Caco-2 (cell line): ENCODE data around the gene ATP1A1. TPM values are rescaled to one million over a fixed set of nuclear protein-coding genes. Genes with fewer than 3 reads are reported as not detected.

ENCODE experiments used
- BruUV-seq: library from RNA; stranded (reverse); fragments of 400-500 nt; replicated peaks from 2 replicates; lab custom pipeline; 2021; lab: Mats Ljungman, UMichigan
- CTCF ChIA-PET: fragments of 300-600 bp; sonication (Branson Sonifier 250); formaldehyde crosslinking; loops from one replicate; lab custom pipeline; 2022; ENCODE audit warnings: antibody characterized with exemption; lab: Charles Lee
- POLR2A ChIA-PET: fragments of 300-600 bp; sonication (Branson Sonifier 250); formaldehyde crosslinking; loops from one replicate; lab custom pipeline; 2022; ENCODE audit warnings: antibody characterized with exemption; lab: Charles Lee
- DNase-seq, 2 experiments: peaks; one replicate each; pipeline versions ENCODE4 v3.0.0 to v3.0.0-alpha.2; 2020 to 2022
- H3K27me3 ChIP-seq: replicated peaks from 2 replicates; pipeline ENCODE4 v1.6.0; 2011; ENCODE audit warnings: low read length; ENCODE audit not compliant: control insufficient read depth, insufficient read depth
- H3K36me3 ChIP-seq: 2 replicates; pipeline ENCODE4 v1.5.1; 2011; ENCODE audit warnings: low read length; ENCODE audit not compliant: control insufficient read depth, insufficient read depth
- H3K4me1 ChIP-seq: fragments of 250-450 bp; sonication (Bioruptor Pico); 2 replicates; pipeline ENCODE4 v1.5.1; 2020; ENCODE audit warnings: mild to moderate bottlenecking
- H3K4me3 ChIP-seq: 2 replicates; pipeline ENCODE4 v1.5.1; 2011; ENCODE audit warnings: low read depth, mild to moderate bottlenecking, control low read depth, low read length
- H3K9me3 ChIP-seq: fragments of 250-450 bp; sonication (Bioruptor Pico); 2 replicates; pipeline ENCODE4 v1.5.1; 2020; ENCODE audit warnings: mild to moderate bottlenecking, moderate library complexity
- H3K27ac Mint-ChIP-seq: one replicate; pipeline ENCODE4 v1.8.0; 2022; ENCODE audit warnings: mixed read lengths; ENCODE audit not compliant: unreplicated experiment
- H3K27me3 Mint-ChIP-seq: one replicate; pipeline ENCODE4 v1.8.0; 2022; ENCODE audit warnings: mixed read lengths; ENCODE audit not compliant: insufficient read depth, unreplicated experiment
- H3K36me3 Mint-ChIP-seq: one replicate; pipeline ENCODE4 v1.8.0; 2022; ENCODE audit warnings: mild to moderate bottlenecking, mixed read lengths; ENCODE audit not compliant: insufficient read depth, unreplicated experiment
- H3K4me1 Mint-ChIP-seq: one replicate; pipeline ENCODE4 v1.8.0; 2022; ENCODE audit warnings: low read depth, mixed read lengths; ENCODE audit not compliant: unreplicated experiment
- H3K4me3 Mint-ChIP-seq: one replicate; pipeline ENCODE4 v1.8.0; 2022; ENCODE audit warnings: mild to moderate bottlenecking, moderate library complexity, mixed read lengths; ENCODE audit not compliant: unreplicated experiment
- H3K9me3 Mint-ChIP-seq: one replicate; pipeline ENCODE4 v1.8.0; 2022; ENCODE audit warnings: mixed read lengths; ENCODE audit not compliant: unreplicated experiment
- intact Hi-C: fragments of 100-400 bp; cut with micrococcal nuclease; formaldehyde crosslinking; loops from one replicate; pipeline ENCODE4 v1.10.0; 2022; ENCODE audit not compliant: unreplicated experiment
- total RNA-seq: library from RNA; stranded (reverse); gene quantifications from 2 replicates; pipeline ENCODE4 v1.2.3, GENCODE V29; 2022
- TF ChIP-seq, protein P1 (sequence below), 2 experiments: fragments of 200-600 bp in 1 of 2; IDR thresholded peaks; 1 replicate in 1 of 2; 2 replicates in 1 of 2; pipeline versions ENCODE4 v1.5.1 to v1.8.0; 2011 to 2022; ENCODE audit warnings: antibody characterized with exemption in 1 of 2, control low read depth in 1 of 2, inconsistent platforms in 1 of 2, low read depth in 1 of 2, low read length in 1 of 2, mild to moderate bottlenecking in 1 of 2, moderate library complexity in 1 of 2; ENCODE audit not compliant: insufficient read depth in 1 of 2, severe bottlenecking in 1 of 2, unreplicated experiment in 1 of 2

Gene ATP1A1
- total RNA-seq, 1 experiment from 2014 or later = 508 TPM

DNA sequence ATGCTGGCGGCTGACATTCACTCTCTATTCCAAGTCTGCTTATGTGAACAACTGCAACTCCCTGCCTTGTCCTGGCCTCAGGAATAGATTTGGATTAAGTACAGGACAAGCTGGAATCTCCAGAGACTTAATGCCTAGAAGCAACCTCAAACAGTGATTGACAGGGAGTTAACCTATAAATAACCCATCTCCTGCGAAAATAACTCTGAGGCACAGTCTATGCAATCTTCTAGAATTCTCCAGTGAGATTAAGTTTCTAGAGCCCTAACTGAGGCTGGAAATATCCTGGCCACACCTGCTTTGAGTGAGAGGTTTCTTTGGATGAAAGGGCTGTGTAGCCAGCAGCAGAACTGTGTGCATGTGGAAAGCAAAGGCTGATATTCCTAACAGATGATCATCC is 25.3 kb upstream of the ATP1A1 start:
- no peaks in the 10 kb centered on the region for H3K9me3 Mint-ChIP-seq
- H3K27me3 Mint-ChIP-seq = no peaks in the 10 kb centered on the region
- TF ChIP-seq, protein P1, sequence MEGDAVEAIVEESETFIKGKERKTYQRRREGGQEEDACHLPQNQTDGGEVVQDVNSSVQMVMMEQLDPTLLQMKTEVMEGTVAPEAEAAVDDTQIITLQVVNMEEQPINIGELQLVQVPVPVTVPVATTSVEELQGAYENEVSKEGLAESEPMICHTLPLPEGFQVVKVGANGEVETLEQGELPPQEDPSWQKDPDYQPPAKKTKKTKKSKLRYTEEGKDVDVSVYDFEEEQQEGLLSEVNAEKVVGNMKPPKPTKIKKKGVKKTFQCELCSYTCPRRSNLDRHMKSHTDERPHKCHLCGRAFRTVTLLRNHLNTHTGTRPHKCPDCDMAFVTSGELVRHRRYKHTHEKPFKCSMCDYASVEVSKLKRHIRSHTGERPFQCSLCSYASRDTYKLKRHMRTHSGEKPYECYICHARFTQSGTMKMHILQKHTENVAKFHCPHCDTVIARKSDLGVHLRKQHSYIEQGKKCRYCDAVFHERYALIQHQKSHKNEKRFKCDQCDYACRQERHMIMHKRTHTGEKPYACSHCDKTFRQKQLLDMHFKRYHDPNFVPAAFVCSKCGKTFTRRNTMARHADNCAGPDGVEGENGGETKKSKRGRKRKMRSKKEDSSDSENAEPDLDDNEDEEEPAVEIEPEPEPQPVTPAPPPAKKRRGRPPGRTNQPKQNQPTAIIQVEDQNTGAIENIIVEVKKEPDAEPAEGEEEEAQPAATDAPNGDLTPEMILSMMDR (IDR thresholded peaks at IDR 0.05; ENCODE audit: insufficient read depth in 1 of 2, low read depth in 1 of 2, low read length in 1 of 2, severe bottlenecking in 1 of 2, unreplicated experiment in 1 of 2) = no peak
- H3K27ac Mint-ChIP-seq = no peak overlapping the region
- no peaks in the 10 kb centered on the region for H3K27me3 ChIP-seq
- no peaks in the 10 kb centered on the region for H3K4me1 Mint-ChIP-seq
- no peaks in the 10 kb centered on the region for H3K36me3 Mint-ChIP-seq
- no peaks in the 10 kb centered on the region for H3K36me3 ChIP-seq
- no peak overlapping the region for H3K4me3 ChIP-seq
- no TSS peak for BruUV-seq
- no peak for DNase-seq
- ChIA-PET POLR2A (no interaction called here), CTCF (no interaction called here)
- H3K4me3 Mint-ChIP-seq = no peak overlapping the region
- intact Hi-C loops = no loop called here
- H3K4me1 ChIP-seq = no peaks in the 10 kb centered on the region
- no peaks in the 10 kb centered on the region for H3K9me3 ChIP-seq

DNA sequence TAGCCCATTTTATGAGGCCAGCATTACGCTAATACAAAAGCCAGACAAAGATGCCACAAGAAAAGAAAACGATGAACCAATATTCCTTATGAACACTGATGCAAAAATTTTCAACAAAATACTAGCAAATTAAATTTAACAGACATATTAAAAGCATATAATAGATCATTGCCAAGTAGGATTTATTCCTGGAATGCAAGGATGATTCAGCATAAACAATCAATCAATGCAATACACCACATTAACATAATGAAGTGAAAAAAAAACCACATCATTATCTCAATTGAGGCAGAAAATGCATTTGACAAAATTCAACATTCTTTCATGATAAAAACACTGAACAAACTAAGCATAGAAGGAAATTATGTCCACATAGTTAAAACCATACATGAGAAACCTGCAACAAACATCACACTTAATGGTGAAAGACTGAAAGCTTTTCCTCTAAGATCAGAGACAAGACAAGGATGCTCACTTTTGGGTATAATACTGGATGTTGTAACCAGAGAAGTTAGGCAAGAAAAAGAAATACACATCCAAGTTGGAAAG is 22.9 kb upstream of the ATP1A1 start:
- no peaks in the 10 kb centered on the region for H3K27me3 Mint-ChIP-seq
- no peak for DNase-seq
- POLR2A ChIA-PET = no interaction called here
- no peak overlapping the region for H3K27ac Mint-ChIP-seq
- no peaks in the 10 kb centered on the region for H3K27me3 ChIP-seq
- intact Hi-C loops = no loop called here
- no peaks in the 10 kb centered on the region for H3K36me3 Mint-ChIP-seq
- no peaks in the 10 kb centered on the region for H3K4me1 ChIP-seq
- no peak overlapping the region for H3K4me3 Mint-ChIP-seq
- CTCF ChIA-PET = interaction anchor here (0.7 kb wide), 1 partner anchor 98 kb away, joined by 4 read pairs; no protein-coding TSS in a partner anchor
- BruUV-seq = no TSS peak
- no peaks in the 10 kb centered on the region for H3K9me3 Mint-ChIP-seq
- no peak overlapping the region for H3K4me3 ChIP-seq
- H3K36me3 ChIP-seq = no peaks in the 10 kb centered on the region
- no peaks in the 10 kb centered on the region for H3K4me1 Mint-ChIP-seq
- TF ChIP-seq, protein P1 (IDR thresholded peaks at IDR 0.05; ENCODE audit: insufficient read depth in 1 of 2, low read depth in 1 of 2, low read length in 1 of 2, severe bottlenecking in 1 of 2, unreplicated experiment in 1 of 2) = no peak
- H3K9me3 ChIP-seq = no peaks in the 10 kb centered on the region

DNA sequence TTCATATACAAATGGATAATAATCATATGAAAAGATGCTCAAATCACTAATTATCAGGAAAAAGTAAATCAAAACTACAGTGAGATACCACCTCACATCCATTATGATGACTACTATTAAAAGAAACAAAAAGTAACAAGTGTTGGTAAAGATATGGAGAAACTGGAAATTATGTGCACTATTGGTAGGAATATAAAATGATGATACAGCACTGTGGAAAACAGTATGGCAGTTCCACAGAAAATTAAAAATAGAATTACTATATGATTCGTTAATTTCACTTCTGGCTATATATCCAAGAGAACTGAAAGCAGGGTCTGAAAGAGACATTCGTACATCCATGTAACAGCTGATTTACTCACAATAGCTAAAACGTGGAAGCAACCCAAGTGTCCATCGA is 21.1 kb upstream of the ATP1A1 start:
- DNase-seq = no peak
- no peak overlapping the region for H3K4me3 Mint-ChIP-seq
- Histone ChIP-seq H3K9me3 (no peaks in the 10 kb centered on the region), H3K36me3 (no peaks in the 10 kb centered on the region), H3K4me1 (no peaks in the 10 kb centered on the region), H3K4me3 (no peak overlapping the region), H3K27me3 (no peaks in the 10 kb centered on the region)
- ChIA-PET POLR2A (no interaction called here), CTCF (no interaction called here)
- intact Hi-C loops = no loop called here
- no peak overlapping the region for H3K27ac Mint-ChIP-seq
- no TSS peak for BruUV-seq
- no peaks in the 10 kb centered on the region for H3K36me3 Mint-ChIP-seq
- no peaks in the 10 kb centered on the region for H3K4me1 Mint-ChIP-seq
- H3K27me3 Mint-ChIP-seq = no peaks in the 10 kb centered on the region
- no peaks in the 10 kb centered on the region for H3K9me3 Mint-ChIP-seq
- TF ChIP-seq, protein P1 (IDR thresholded peaks at IDR 0.05; ENCODE audit: insufficient read depth in 1 of 2, low read depth in 1 of 2, low read length in 1 of 2, severe bottlenecking in 1 of 2, unreplicated experiment in 1 of 2) = no peak
